Peyer's patch (tissue), 4 donors: ENCODE results near the gene TMSB4Y. TPM values are rescaled to one million over a fixed set of nuclear protein-coding genes. Genes with fewer than 3 reads are reported as not detected.

Experiments
- DNase-seq, 3 donors: peaks; one replicate each; pipeline ENCODE4 v3.0.0-alpha.2; 2017 to 2019
- H3K27ac ChIP-seq, 4 donors: fragments of 200-600 bp; sonication (generic); one replicate each; pipeline ENCODE4 v1.5.1; 2016 to 2019
- H3K27me3 ChIP-seq, 2 donors: fragments of 200-600 bp; sonication (generic); one replicate each; pipeline ENCODE4 v1.5.1; 2019
- H3K36me3 ChIP-seq, 3 donors: fragments of 200-600 bp; sonication (generic); one replicate each; pipeline ENCODE4 v1.5.1; 2016 to 2019
- H3K4me1 ChIP-seq, 4 donors: fragments of 200-600 bp; sonication (generic); one replicate each; pipeline ENCODE4 v1.5.1; 2016 to 2019
- H3K4me3 ChIP-seq, 4 donors: fragments of 200-600 bp; sonication (generic); 1 replicate in 3 of 4; 2 replicates in 1 of 4; pipeline ENCODE4 v1.5.1; 2016 to 2019; ENCODE audit warnings: mild to moderate bottlenecking in 1 of 4
- H3K9me3 ChIP-seq, 4 donors: fragments of 200-600 bp; sonication (generic); one replicate each; pipeline ENCODE4 v1.5.1; 2016 to 2019; ENCODE audit warnings: mild to moderate bottlenecking in 1 of 4
- CTCF ChIP-seq, 6 experiments: fragments of 450-650 bp in 4 of 6; fragments of 200-600 bp in 2 of 6; sonication (generic) in 1 of 6; IDR thresholded peaks; one replicate each; pipeline ENCODE4 v1.5.1; 2017 to 2019; ENCODE audit warnings: antibody characterized with exemption in 6 of 6, mild to moderate bottlenecking in 3 of 6, moderate library complexity in 1 of 6
- POLR2A ChIP-seq, 2 donors: fragments of 450-650 bp; IDR thresholded peaks; one replicate each; pipeline ENCODE4 v1.5.1; 2017; ENCODE audit warnings: antibody characterized with exemption in 2 of 2, mild to moderate bottlenecking in 2 of 2, moderate library complexity in 2 of 2
- total RNA-seq, 4 donors: library from RNA; depleted of rRNA; stranded (reverse); fragments of >200 nt; gene quantifications; one replicate each; pipeline ENCODE4 v1.1.0, GENCODE V29; 2016

TMSB4Y gene
- total RNA-seq, 4 donors from 2014 or later: 2.8 to 4.1 TPM; not detected in 2

- H3K4me1 ChIP-seq: no peaks in the 10 kb centered on the region
- DNase-seq: no peak
- H3K36me3 ChIP-seq: no peaks in the 10 kb centered on the region
- TF ChIP-seq POLR2A (IDR thresholded peaks at IDR 0.05) (no peak), CTCF (IDR thresholded peaks at IDR 0.05) (peak in 3 of 6 experiments; percentile 13 to 31 (median 30))
- H3K27ac ChIP-seq: no peak overlapping the region
- H3K27me3 ChIP-seq: no peaks in the 10 kb centered on the region
- no peaks in the 10 kb centered on the region for H3K9me3 ChIP-seq
- peak overlapping the region in 2 of 4 donors; percentile 32 to 56 for H3K4me3 ChIP-seq
Observed at GRCh38 chrY:13751289-13752071, 47.8 kb downstream of the TMSB4Y start.

DNA sequence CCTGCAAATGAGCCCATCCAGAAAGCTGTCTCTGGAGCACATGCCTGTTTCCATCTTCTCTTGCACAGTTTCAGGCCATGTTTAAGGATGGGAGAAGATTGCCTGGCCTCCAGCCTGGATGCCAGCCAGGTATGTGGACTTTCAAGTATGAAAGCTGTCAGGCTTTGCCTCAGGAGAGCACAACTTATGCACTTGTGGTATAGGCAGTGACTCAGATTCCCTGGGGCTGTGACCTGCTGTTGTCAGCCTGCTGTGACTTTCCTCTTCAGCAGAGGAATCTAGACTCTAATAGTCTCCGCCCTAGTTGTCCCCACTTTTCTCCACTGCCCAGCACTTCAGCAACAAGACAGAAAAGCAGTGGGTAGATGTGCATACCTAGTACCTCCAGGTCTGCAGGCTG lies 51.0 kb downstream of the TMSB4Y start:
- TF ChIP-seq POLR2A (IDR thresholded peaks at IDR 0.05) (no peak), CTCF (IDR thresholded peaks at IDR 0.05) (no peak)

More for the DNA sequence above, 51.0 kb downstream of the TMSB4Y start:
- no peaks in the 10 kb centered on the region for H3K36me3 ChIP-seq
- H3K27ac ChIP-seq: no peak overlapping the region
- no peaks in the 10 kb centered on the region for H3K27me3 ChIP-seq
- H3K4me1 ChIP-seq: no peaks in the 10 kb centered on the region
- H3K9me3 ChIP-seq: no peaks in the 10 kb centered on the region
- H3K4me3 ChIP-seq: no peak overlapping the region
- DNase-seq: no peak

Other genes starting within 250 kb of the TMSB4Y start
- 10 to 100 TPM in 2 of 4 donors, under 1 TPM in 1, not detected in 1; 0.13 to 49.9 (median 46.3) TPM for gene UTY, start 223.9 kb upstream of the TMSB4Y start, total RNA-seq